Stimulated activated CD8-positive, alpha-beta memory T cell treated with anti-CD3 and anti-CD28 coated beads, Interleukin-12 subunit alpha, Interleukin-12 subunit beta, amount 100 ng/mL, for 24 hours (primary cell): Measurements from ENCODE around the gene S100G.

ENCODE experiments used
- DNase-seq: peaks from one replicate; pipeline ENCODE4 v3.0.0-alpha.2; 2020; ENCODE audit errors: extremely low read depth

Gene S100G

DNA sequence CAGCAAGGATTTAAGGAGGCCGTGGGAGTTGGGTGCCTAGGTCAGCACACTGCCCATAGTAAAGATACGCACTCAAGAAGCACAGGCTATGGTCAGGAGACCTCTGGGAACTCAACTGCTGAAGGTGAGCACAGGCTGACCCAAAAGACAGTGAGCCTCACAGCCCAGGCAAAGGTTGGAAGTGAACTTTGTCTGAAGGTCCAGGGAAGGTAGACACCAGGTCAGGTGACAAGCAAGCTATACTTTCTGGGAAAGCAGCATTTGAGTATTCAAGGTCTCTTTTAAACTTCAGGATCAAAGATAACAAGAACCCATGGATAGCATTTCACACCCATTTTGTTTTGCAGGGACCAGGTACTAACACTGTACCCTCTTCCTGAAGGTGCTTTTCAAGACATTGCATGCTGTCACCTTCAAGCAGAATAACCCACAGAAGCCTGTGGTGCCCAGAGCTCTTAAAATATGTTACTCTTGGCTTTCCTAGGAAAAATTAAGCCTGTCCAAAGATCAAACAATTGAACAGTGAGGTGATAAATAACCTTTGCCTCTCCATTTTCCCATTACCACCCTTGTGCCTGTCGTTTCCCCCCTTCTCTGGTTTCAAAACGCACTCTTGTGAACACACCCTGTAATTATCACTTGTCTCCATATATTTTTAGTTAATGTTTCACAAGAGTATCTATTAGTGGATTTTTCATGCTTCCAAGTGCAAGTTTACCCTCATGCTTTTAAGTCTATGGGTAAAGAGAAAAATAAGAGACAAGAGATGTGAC lies 3.4 kb upstream of the S100G start:
- DNase-seq = no peak

DNA sequence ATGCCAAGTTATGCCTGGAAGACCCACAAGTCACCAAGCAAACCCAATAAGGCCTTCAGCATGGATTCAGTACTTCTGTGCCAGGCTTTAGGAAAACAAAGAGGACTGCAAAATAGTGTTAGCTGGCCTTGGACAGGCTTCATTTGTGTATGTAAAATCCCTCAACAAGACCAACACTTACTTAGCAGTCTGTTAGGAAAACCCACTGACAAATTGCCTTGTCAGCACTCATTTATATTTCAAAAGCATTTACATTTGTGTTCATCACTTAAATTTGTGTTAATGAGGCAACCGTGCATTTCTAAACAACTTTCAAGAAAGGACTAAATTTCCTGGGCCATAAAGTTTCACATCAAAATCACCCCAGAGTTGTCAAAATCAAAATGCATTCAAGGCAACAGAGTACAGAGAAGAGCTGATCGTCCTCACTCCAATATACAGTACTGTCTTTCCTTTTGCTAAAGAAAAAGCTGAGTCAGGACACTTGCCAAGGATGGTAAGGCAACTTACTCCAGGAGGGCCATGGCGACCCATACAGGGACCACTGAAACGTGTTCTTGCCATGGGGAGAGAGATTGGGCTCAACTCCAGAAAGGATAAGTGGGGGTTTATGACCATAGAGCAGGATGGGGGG lies 1.6 kb downstream of the S100G start:
- DNase-seq = no peak

DNA sequence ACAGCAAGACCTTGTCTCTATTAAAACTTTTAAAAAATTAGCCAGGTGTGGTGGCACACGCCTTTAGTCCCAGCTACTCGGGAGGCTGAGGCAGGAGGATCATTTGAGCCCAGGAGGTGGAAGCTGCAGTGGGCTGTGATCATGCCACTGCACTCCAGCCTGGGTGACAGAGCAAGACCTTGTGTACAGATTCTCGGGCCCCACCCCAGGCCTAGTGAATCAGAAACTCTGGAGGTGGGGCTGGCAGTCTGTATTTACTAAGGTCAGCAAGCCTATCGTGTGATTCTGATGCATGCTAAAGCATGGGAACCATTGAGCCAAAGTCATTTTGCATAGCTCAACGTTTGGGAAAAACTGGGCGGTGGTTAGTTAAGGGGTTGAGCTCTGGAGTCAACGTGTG lies 3.5 kb downstream of the S100G start:
- DNase-seq = no peak

DNA sequence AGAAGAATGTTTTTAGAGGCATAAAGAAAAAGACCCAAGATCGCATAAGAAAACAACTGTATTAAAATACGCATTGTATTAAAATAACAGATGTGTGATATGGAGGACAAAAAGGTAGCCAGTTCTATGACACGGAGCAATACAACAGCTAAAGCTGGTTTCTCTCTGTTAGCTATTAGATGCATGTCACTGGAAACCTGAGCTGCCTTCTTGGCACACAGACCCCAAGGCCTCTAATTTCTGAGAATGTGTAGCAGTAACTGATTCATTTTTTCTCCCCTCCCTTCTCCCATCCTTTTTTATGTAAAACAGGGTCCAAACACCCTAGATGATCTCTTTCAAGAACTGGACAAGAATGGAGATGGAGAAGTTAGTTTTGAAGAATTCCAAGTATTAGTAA lies 4.1 kb downstream of the S100G start:
- no peak for DNase-seq

DNA sequence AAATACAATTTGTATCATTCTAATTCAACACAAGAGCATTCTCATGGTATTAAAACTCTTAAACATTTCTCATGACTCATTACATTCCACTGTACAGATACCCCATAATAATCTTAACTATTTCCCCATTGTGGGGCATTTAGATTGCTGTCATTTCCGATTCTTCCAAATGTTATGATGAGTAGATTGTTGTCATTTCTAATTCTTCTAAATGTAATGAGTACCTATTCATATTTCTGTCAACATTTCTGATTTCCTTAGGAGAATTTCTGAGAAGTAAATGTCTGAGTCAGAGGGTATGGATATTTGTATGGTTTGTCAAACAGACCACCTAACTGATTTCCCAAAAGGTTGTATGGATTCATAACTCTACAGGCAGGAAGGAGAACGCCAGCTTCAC lies 8.3 kb downstream of the S100G start:
- no peak for DNase-seq

DNA sequence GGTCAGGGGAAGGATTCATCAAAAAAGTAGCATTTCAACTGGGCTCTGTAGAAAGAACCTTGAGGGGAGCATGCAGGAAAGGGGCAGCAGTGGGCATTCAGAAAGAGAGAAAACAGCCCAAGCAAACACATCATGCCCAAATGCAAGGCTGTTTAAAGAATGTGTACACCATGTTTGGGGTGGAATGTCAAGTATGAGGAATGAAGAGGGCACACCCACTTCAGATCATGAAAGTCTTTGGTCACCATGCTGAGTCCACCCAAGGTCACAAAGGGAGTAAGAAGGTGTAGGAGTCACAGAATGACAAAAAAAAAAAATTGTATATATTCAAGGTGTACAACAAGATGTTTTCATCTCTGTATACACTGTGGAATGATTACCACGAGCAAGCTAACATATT lies 9.4 kb downstream of the S100G start:
- no peak for DNase-seq

DNA sequence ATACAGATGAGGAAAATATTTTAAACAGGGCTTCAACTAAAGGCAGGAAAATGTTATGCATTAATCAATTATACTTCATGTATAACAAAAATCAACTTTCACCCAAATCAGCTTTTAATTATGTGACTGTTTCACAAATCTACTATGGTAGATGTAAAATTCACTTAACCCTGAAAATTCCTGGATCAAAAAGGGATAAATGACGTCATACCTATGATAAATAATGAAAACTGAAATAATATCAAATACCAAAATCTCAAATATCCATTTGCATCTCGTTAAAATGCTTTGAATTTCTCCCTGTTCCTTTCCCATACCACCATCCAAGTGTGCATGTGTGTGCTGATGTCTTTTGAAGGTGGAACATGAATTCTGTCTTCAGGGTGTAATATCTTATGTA lies 11.5 kb downstream of the S100G start:
- DNase-seq = no peak

DNA sequence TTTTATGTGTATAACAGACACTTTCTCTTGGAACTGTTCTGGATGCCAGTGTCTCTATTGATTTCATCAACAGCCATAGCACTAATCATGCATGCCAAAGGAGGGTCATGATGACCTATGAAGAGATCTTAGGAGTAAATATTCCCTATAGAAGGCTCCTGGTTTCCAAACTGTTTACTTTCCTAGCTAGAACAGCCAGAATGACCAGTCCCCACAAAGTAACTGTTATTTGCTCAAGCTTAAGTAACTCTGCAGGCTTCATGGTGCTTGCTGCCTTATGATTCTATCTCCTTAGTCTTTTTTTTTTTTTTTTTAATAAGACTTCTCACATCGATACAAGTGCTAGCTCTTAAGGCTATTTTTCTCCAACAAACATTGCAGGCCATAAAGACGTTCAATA lies 12.4 kb downstream of the S100G start:
- no peak for DNase-seq

DNA sequence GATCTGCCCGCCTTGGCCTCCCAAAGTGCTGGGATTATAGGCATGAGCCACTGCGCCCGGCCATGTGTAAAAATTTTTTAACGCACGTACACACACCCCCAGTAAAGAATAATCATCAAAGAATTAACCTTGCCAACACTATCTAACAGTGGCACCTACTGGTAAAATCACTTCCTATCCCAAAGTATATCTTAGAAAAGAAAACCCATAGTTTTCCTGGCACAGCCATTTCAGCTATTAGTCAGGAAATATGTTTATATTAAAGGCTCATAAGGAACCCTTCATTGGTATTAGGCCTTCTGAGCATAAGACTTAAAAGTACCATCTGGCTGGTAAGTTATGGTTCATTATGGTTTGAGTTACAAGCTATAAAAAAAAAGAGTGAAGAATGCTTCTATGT lies 14.1 kb downstream of the S100G start:
- DNase-seq = no peak

DNA sequence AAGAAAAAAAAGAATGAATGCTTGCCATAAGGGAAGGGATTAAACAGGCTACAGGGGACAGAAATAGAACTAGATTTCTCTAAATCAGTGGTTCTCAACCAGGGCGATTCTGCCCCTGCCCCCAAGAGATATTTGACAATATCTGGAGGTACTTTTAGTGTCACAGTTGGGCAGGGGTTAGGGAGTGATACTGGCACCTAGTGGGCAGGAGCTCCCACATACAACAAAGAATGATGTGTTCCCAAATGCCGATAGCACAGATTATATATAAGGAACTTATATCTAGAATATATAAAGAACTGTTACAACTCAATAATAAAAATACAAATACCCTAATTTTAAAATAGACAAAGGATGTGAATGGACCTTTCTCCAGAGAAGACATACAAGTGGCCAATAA lies 14.7 kb downstream of the S100G start:
- no peak for DNase-seq

DNA sequence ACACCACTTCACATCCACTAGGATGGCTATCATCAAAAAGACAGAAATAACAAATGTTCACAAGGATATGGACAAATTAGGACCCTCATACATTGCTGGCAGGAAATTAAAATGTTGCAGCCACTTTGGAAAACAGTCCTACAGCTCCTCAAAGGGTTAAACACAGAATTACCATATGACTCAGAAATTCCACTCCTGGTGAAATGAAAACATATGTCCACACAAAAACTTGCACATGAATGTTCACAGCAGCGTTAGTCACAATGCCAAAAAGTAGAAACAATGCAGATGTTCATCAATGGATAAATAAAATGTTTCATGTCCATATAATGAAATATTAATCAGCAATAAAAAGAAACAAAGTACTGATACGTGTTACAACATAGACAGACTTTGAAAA lies 15.1 kb downstream of the S100G start:
- DNase-seq = no peak

DNA sequence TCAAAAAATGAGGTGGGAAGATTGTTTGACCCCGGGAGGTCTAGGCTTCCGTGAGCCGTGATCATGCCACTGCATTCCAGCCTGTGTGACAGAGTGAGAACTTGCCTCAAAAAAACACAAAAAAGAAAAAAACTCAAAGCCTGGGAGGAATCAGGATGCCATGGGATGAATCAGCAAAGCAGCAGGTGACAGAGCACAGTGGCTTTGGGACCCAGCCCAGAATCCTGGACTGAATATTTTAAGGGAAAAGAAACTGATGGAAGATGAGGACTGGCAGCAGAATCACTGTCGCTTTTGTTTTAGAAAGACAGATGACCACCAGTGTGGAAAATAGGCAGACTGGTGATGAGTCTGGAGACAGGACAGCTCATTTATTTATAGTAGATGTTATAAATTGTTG lies 16.6 kb downstream of the S100G start:
- DNase-seq = no peak

DNA sequence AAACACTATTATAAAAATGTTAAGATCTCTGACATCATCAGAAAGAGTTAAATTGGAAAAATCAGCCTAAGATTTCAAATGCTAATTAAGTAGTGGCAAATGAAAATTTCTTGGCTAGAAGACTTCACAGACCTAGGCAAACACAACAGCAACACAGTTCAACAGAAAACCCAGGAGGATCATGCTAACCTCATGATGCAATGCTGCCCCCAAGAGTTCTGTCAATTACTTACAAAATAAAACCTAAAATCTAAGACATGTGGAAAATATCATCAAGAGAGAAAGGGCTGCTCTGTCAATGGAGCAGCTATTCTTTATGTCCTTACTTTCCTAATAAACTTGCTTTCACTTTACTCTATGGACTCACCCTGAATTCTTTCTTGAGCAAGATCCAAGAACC lies 21.0 kb downstream of the S100G start:
- DNase-seq = no peak

DNA sequence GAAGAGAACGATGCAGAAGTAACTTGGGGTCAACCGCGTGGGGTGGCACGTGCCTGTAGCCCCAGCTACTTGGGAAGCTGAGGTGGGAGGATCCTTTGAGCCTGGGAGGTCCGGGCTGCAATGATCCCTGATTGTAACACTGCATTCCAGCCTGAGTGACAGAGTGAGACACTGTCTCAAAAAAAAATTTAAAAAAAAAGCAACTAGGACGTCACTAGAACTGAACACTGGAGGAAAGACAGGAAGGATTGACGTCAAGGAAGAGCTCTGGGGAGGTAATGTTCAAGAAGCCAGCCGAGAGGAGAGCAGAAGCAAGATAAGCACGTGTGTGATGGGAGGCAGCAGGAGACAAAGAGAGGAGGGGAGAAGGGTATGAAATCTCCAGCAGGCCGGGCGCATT lies 28.7 kb downstream of the S100G start:
- DNase-seq = no peak

DNA sequence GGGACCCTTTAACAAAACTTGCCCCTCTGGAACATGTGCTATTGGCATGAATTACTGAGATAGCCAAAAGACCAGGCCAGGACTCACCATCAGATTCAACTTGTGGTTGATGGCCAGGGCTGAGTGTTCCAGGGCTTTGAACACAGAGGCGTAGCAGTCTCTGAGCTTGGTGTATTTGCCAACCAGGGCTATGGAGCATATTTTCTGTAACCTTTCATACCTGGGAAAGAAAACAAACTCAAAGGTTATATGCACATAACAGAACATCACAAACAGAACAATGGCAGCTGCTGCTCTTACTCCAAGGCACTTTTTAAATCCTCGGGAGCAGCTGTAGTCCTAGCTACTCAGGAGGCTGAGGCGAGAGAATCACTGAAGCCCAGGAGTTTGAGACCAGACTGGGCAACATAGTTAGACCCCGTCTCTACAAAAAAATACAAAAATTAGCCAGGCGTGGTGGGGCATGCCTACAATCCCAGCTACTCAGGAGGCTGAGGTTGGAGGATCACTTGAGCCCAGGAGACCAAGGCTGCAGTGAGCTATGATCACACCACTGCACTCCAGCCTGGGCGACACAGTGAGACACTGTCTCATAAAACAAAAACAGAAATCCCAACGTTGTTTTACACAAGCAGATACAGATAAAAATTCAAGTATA lies 33.2 kb downstream of the S100G start:
- DNase-seq = no peak

DNA sequence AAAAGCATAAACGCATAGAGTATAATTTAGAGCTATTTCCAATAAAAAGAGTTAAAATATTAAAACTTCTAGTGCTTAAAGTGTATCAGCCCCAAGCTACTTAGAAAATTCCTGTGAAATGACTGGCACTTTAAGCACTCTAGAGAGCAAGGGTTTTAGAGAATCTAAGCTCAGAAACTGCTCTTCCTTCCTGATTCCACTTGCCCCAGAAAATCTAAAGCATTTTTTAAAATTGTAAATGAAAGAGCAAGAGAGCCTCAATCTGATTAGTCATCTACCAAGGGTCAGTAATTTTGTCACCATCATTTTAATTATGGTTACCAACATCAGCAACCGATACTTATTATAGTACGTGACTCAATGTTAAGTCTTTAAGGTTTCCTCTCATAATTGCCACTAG lies 37.6 kb downstream of the S100G start:
- DNase-seq = no peak

DNA sequence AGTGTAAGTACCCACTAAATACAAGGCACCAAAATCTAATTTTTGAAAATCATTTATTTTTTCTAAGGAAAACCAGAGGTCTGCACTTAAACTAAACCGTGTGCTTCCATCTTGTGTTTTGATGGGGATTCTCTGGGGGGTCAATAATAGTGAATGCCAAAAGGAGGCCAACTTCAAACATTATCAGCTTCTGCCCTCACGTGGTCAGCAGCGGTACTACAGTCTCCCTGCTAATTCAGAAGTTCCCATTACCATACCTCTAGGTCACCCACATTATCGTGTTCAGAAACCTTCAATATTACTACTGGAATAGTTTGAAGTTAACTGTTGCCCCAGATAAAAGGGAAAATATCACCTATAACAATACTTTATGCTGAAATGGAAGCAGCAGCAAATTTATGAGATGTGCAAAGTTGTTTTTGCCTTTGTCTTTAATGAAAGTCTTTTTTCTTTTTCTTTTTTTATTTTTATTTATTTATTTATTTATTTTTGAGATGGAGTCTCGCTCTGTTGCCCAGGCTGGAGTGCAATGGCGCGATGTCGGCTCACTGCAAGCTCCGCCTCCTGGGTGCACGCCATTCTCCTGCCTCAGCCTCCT lies 45.2 kb downstream of the S100G start:
- DNase-seq = peak; percentile 19

DNA sequence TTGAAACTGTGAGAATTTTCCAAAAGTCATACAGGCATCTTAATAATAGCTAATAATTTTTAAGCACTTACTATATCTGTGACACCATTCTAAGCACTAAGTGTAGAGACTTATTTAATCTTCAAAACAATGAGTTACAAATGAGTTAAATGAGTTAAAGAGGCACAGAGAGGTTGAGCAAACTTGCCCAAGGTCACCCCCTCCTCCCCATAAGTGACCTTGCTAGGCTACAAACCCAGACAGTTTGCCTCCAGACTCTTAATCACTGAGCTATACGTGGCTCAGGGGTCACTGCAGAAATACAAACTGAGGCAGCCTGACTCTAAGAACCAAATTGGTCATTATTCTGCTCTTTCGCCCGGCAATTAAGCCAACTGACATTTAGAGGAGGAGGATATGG lies 47.0 kb downstream of the S100G start:
- no peak for DNase-seq

DNA sequence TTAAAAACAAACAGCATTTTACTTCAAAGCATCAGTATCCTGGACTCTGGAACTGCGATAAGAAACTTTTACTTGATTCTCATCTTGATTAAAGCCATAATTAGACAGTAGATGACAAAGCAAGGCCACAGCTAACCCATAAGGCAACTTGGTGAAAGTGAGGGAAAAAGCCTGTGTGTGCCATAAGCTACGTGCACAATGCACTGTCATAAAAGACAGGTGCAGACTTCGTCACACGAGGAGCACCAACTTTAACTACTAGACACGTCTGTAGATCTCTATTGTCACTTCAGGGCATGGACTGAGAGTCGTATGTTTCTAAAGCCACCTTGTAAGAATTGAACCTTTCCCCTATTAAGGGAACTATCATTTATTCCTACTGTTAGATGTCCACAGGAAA lies 49.4 kb downstream of the S100G start:
- DNase-seq = no peak

DNA sequence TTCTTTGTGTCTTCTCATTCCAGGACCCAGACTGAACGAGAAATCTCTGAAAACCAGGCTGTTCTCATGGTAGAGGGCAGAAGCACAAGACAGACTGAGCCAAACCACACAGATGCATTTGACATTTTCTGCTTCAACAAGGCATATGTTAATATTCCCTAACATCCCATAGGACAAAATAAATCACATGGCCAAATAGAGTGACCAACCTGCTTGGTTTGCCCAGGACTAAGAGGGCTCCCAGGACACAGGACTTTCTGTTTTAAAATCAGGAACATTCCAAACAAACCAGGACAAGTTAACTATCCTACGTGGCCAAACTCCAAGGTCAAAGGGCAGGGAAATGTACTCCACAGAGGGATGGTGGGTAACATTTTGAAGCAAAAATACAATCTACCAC lies 50.8 kb downstream of the S100G start:
- no peak for DNase-seq

DNA sequence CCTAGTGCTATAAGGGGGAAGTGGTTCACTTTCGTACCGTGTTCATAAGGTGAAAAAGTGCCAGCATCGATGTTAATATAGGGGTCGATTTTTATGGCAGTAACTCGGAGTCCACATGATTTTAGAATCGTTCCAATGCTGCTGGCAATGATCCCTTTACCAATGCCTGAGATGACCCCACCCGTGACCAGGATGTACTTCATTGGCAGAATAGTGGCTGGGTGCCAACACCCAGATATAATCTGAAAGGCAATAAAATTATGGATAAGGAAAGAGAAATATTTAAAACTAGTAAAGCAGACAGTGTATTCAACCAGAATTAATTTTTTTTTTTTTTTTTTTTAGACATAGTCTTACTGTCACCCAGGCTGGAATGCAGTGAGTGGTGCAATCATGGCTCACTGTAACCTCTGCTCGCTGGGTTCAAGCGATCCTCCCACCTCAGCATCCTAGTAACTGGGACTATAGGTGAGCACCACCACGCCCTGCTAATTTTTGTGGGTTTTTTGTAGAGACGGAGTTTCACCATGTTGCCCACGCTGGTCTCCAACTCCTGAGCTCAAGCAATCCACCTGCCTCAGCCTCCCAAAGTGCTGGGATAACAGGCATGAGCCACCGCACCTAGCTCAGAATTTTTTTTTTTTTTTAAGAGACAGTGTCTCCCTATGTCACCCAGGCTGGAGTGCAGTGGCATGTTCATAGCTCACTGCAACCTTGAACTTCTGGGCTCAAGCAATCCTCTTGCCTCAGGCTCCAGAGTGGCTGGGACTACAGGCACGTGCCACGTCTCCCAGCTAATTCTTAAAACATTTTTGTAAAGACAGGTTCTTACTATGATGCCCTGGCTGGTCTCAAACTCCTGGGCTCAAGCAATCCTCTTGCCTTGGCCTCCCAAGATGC lies 53.0 kb downstream of the S100G start:
- no peak for DNase-seq
